ENCODE results near the gene TMX2. TPM values are rescaled to one million over a fixed set of nuclear protein-coding genes. Genes with fewer than 3 reads are reported as not detected.

Gene TMX2
- total and polyA plus RNA-seq, 2 donors (not counting 3 experiments of a cell fraction or from before 2014, with no cell fraction given), result 52.7 to 67.7 TPM

- ChIA-PET CTCF (interaction anchor here (0.8 to 1.2 kb wide), 4 partner anchors 139 to 851 kb away, joined by 3 to 4 read pairs (median 3); no protein-coding TSS in a partner anchor), POLR2A (no interaction called here)
- Histone ChIP-seq H3K27me3 (ENCODE audit: control insufficient read depth in 2 of 2, insufficient read depth in 2 of 2, low read length in 2 of 2) (no peaks in the 10 kb centered on the region), H3K79me2 (ENCODE audit: control insufficient read depth, insufficient read depth, low read length) (peaks cover 19% of the 10 kb centered on the region), H3K9me1 (replicated peaks; ENCODE audit: control insufficient read depth, extremely low read depth, insufficient read depth, low read length) (no peaks in the 10 kb centered on the region), H3K36me3 (ENCODE audit: control insufficient read depth in 2 of 2, extremely low read depth in 1 of 2, insufficient read depth in 2 of 2, low read length in 2 of 2) (peaks cover 14% of the 10 kb centered on the region in 2 experiments), H3K4me3 (replicated peaks in 1 of 3; ENCODE audit: insufficient read depth in 1 of 3, low read depth in 1 of 3, low read length in 3 of 3) (no peak overlapping the region), H2AFZ (ENCODE audit: low read depth, low read length) (no peak overlapping the region), H3K9ac (replicated peaks; ENCODE audit: extremely low read depth, insufficient read depth, low read length) (no peak overlapping the region), H3K27ac (ENCODE audit: insufficient read depth, low read depth, low read length) (no peak overlapping the region), H3K4me2 (ENCODE audit: insufficient read depth, low read length) (no peak overlapping the region), H4K20me1 (replicated peaks; ENCODE audit: control insufficient read depth, extremely low read depth, insufficient read depth, low read length) (no peaks in the 10 kb centered on the region), H3K9me3 (replicated peaks; ENCODE audit: control insufficient read depth, insufficient read depth, low read length) (no peaks in the 10 kb centered on the region), H3K4me1 (ENCODE audit: control insufficient read depth, extremely low read depth, insufficient read depth, low read length) (peaks cover 10% of the 10 kb centered on the region)
- TF ChIP-seq, protein P1, sequence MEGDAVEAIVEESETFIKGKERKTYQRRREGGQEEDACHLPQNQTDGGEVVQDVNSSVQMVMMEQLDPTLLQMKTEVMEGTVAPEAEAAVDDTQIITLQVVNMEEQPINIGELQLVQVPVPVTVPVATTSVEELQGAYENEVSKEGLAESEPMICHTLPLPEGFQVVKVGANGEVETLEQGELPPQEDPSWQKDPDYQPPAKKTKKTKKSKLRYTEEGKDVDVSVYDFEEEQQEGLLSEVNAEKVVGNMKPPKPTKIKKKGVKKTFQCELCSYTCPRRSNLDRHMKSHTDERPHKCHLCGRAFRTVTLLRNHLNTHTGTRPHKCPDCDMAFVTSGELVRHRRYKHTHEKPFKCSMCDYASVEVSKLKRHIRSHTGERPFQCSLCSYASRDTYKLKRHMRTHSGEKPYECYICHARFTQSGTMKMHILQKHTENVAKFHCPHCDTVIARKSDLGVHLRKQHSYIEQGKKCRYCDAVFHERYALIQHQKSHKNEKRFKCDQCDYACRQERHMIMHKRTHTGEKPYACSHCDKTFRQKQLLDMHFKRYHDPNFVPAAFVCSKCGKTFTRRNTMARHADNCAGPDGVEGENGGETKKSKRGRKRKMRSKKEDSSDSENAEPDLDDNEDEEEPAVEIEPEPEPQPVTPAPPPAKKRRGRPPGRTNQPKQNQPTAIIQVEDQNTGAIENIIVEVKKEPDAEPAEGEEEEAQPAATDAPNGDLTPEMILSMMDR (IDR thresholded peaks at IDR 0.05; ENCODE audit: extremely low read depth in 1 of 2, insufficient read depth in 1 of 2, low read depth in 1 of 2, low read length in 2 of 2), result no peak
- TF ChIP-seq JUN (IDR thresholded peaks at IDR 0.05; ENCODE audit: borderline replicate concordance, insufficient read depth, insufficient read length, low read depth), result no peak
- no peak for TF ChIP-seq POLR2AphosphoS5 (IDR thresholded peaks at IDR 0.05; ENCODE audit: insufficient read depth, low read depth, low read length)
- TF ChIP-seq FOS (IDR thresholded peaks at IDR 0.05; ENCODE audit: borderline replicate concordance, insufficient read depth, low read length), result no peak
- no peak for TF ChIP-seq MYC (IDR thresholded peaks at IDR 0.05; ENCODE audit: low read depth, low read length)
- TF ChIP-seq POLR2A (IDR thresholded peaks at IDR 0.05; ENCODE audit: low read depth, low read length), result no peak
- TF ChIP-seq GATA2 (IDR thresholded peaks at IDR 0.05; ENCODE audit: insufficient read depth, insufficient read length, low read depth, low read length), result no peak
- TF ChIP-seq EZH2 (IDR thresholded peaks at IDR 0.05; ENCODE audit: borderline replicate concordance, low read depth, low read length, severe bottlenecking), result no peak
- DNase-seq (ENCODE audit: low read depth, low spot score) (no peak), FAIRE-seq (no peak)
- dilution Hi-C loops (cut with MboI; ENCODE audit: extremely low pct_ligation_motif_present, low sequenced_read_pairs), result no loop called here
- no TSS peak for BruUV-seq (replicated peaks)
- intact Hi-C loops (cut with micrococcal nuclease), result loop anchor here (10.0 kb wide), 2 partner anchors 142 to 852 kb away; no protein-coding TSS in a partner anchor
Observed at GRCh38 chr11:57662893-57663292, 49.5 kb upstream of the TMX2 start.
